HG02571 (cell line): ENCODE results near the gene PLIN5.
"Not testable (repeated sequence)": the region's sequence is repeated elsewhere in the genome, so short reads cannot be mapped to it uniquely, and the experiment has no call there.

Source experiments
- ATAC-seq: cut with Tn5 transposase; IDR thresholded peaks from one replicate; pipeline ENCODE4 v1.9.1; 2021; ENCODE audit warnings: mild to moderate bottlenecking, moderate library complexity; ENCODE audit not compliant: unreplicated experiment

PLIN5 gene

GRCh38 chr19:4568886-4569285 lies 33.9 kb upstream of the PLIN5 start:
- ATAC-seq = no peak

GRCh38 chr19:4567584-4568071 lies 32.6 kb upstream of the PLIN5 start:
- no peak for ATAC-seq

GRCh38 chr19:4566402-4567051 lies 31.5 kb upstream of the PLIN5 start:
- ATAC-seq = no peak

GRCh38 chr19:4563562-4563961 lies 28.5 kb upstream of the PLIN5 start:
- not testable (repeated sequence) for ATAC-seq

GRCh38 chr19:4562085-4562484 lies 27.1 kb upstream of the PLIN5 start:
- ATAC-seq = not testable (repeated sequence)

GRCh38 chr19:4559569-4559968 lies 24.5 kb upstream of the PLIN5 start, which contains the start of gene SEMA6B:
TSS of gene SEMA6B (minus strand) at chr19:4559684. CDS start at chr19:4558457, 1,227 bp downstream.
- ATAC-seq = no peak

- no peak for ATAC-seq
Measured at GRCh38 chr19:4557971-4558941, 23.2 kb upstream of the PLIN5 start.

GRCh38 chr19:4557144-4557970 lies 22.3 kb upstream of the PLIN5 start:
- no peak for ATAC-seq

GRCh38 chr19:4556597-4557127 lies 21.6 kb upstream of the PLIN5 start:
- ATAC-seq = no peak

- no peak for ATAC-seq
Measured at GRCh38 chr19:4555657-4556561, 20.9 kb upstream of the PLIN5 start.

GRCh38 chr19:4554717-4555116 lies 19.7 kb upstream of the PLIN5 start:
- ATAC-seq = no peak

GRCh38 chr19:4553775-4554174 lies 18.8 kb upstream of the PLIN5 start:
- no peak for ATAC-seq

- no peak for ATAC-seq
Measured at GRCh38 chr19:4553092-4553695, 18.2 kb upstream of the PLIN5 start.

- ATAC-seq = no peak
Measured at GRCh38 chr19:4552525-4552819, 17.4 kb upstream of the PLIN5 start.

GRCh38 chr19:4550479-4551050 lies 15.5 kb upstream of the PLIN5 start:
- ATAC-seq = no peak

GRCh38 chr19:4550018-4550417 lies 15.0 kb upstream of the PLIN5 start:
- no peak for ATAC-seq

GRCh38 chr19:4548238-4548584 lies 13.2 kb upstream of the PLIN5 start:
- no peak for ATAC-seq

GRCh38 chr19:4547303-4548237 lies 12.5 kb upstream of the PLIN5 start:
- ATAC-seq = no peak
